HG02981 (cell line): Measurements from ENCODE around the gene TNN.

Source experiments
- ATAC-seq: cut with Tn5 transposase; IDR thresholded peaks from one replicate; pipeline ENCODE4 v1.9.1; 2021; ENCODE audit warnings: mild to moderate bottlenecking, moderate library complexity; ENCODE audit not compliant: unreplicated experiment

TNN gene

GRCh38 chr1:175137369-175137768 is 69.7 kb downstream of the TNN start:
- ATAC-seq = no peak

GRCh38 chr1:175138579-175138978 is 70.9 kb downstream of the TNN start:
- ATAC-seq = no peak

- no peak for ATAC-seq
Measured at GRCh38 chr1:175145899-175146528, 78.4 kb downstream of the TNN start.

GRCh38 chr1:175146529-175147213 is 79.0 kb downstream of the TNN start:
- peak; percentile 60 for ATAC-seq

- no peak for ATAC-seq
Measured at GRCh38 chr1:175147569-175147968, 79.9 kb downstream of the TNN start.

- no peak for ATAC-seq
Measured at GRCh38 chr1:175148068-175148467, 80.4 kb downstream of the TNN start.

- no peak for ATAC-seq
Measured at GRCh38 chr1:175150596-175151319, 83.1 kb downstream of the TNN start.

GRCh38 chr1:175152006-175152652 is 84.5 kb downstream of the TNN start:
- no peak for ATAC-seq

GRCh38 chr1:175154629-175155472 is 87.2 kb downstream of the TNN start:
- ATAC-seq = peak; percentile 52

- ATAC-seq = no peak
Measured at GRCh38 chr1:175155473-175155856, 87.8 kb downstream of the TNN start.

- ATAC-seq = no peak
Measured at GRCh38 chr1:175155936-175156335, 88.3 kb downstream of the TNN start.

- no peak for ATAC-seq
Measured at GRCh38 chr1:175157200-175157599, 89.6 kb downstream of the TNN start.

GRCh38 chr1:175158170-175158591 is 90.5 kb downstream of the TNN start:
- no peak for ATAC-seq

- no peak for ATAC-seq
Measured at GRCh38 chr1:175162955-175163354, 95.3 kb downstream of the TNN start.

GRCh38 chr1:175163702-175164101 is 96.1 kb downstream of the TNN start:
- ATAC-seq = no peak

- ATAC-seq = no peak
Measured at GRCh38 chr1:175164751-175165150, 97.1 kb downstream of the TNN start.

GRCh38 chr1:175166746-175167145 is 99.1 kb downstream of the TNN start:
- no peak for ATAC-seq

GRCh38 chr1:175167861-175168260 is 100.2 kb downstream of the TNN start:
- no peak for ATAC-seq

- ATAC-seq = no peak
Measured at GRCh38 chr1:175168782-175169181, 101.1 kb downstream of the TNN start.

GRCh38 chr1:175169286-175170018 is 101.8 kb downstream of the TNN start:
- ATAC-seq = no peak
